A549 (cell line): ENCODE measurements around the gene FER. TPM values are rescaled to one million over a fixed set of nuclear protein-coding genes. Genes with fewer than 3 reads are reported as not detected.

ENCODE experiments used
- ATAC-seq, 2 experiments: fragments of 200-7000 bp in 1 of 2; fragments of >200 bp in 1 of 2; cut with Nextera tagmentation in 1 of 2; cut with Tn5 transposase in 1 of 2; 3 replicates each; pipeline versions ENCODE4 v1.8.0 to v1.9.1; 2018 to 2020; ENCODE audit warnings: mild to moderate bottlenecking in 1 of 2, moderate library complexity in 1 of 2
- CTCF ChIA-PET: fragments of 300-600 bp; sonication (Branson Sonifier 250); formaldehyde crosslinking; extraction: SDS; loops from one replicate; lab custom pipeline; 2021; ENCODE audit warnings: antibody characterized with exemption, inconsistent platforms; lab: Yijun Ruan, JAX
- POLR2A ChIA-PET: fragments of 350-600 bp; formaldehyde crosslinking; extraction: SDS; loops from one replicate; lab custom pipeline; 2021; ENCODE audit warnings: antibody characterized with exemption, inconsistent platforms; lab: Yijun Ruan, JAX
- DNase-seq, 2 experiments: peaks; one replicate each; pipeline versions ENCODE4 v3.0.0 to v3.0.0-alpha.2; 2011 to 2016; ENCODE audit warnings: low read depth in 1 of 2, low spot score in 1 of 2
- FAIRE-seq: peaks from 2 replicates; lab custom pipeline; 2011; peaks lifted over from hg19 to GRCh38; lab: Jason Lieb, UNC
- H3K27ac ChIP-seq, 2 experiments: fragments of >200 bp; sonication (Bioruptor Twin); formaldehyde crosslinking; 3 replicates each; pipeline ENCODE4 v1.5.1; 2016 to 2017
- H3K4me1 ChIP-seq: fragments of >200 bp; sonication (Bioruptor Twin); formaldehyde crosslinking; 3 replicates; pipeline ENCODE4 v1.6.1; 2016
- H3K4me2 ChIP-seq: fragments of >200 bp; sonication (Bioruptor Twin); formaldehyde crosslinking; 3 replicates; pipeline ENCODE4 v1.6.1; 2016
- H3K4me3 ChIP-seq: fragments of >200 bp; sonication (Bioruptor Twin); formaldehyde crosslinking; 3 replicates; pipeline ENCODE4 v1.5.1; 2016
- H3K9me3 ChIP-seq: fragments of >200 bp; sonication (Bioruptor Twin); formaldehyde crosslinking; 3 replicates; pipeline ENCODE4 v1.6.1; 2016
- BHLHE40 ChIP-seq: IDR thresholded peaks from 2 replicates; pipeline ENCODE4 v1.6.1; 2012; ENCODE audit warnings: low read depth, low read length, inconsistent platforms
- CEBPB ChIP-seq, 2 experiments: fragments of >200 bp in 1 of 2; sonication (Bioruptor Twin) in 1 of 2; formaldehyde crosslinking in 1 of 2; IDR thresholded peaks; 2 replicates each; pipeline ENCODE4 v1.6.1; 2012 to 2016
- EHF ChIP-seq: fragments of 250-450 bp; sonication (Bioruptor Pico); IDR thresholded peaks from 2 replicates; pipeline ENCODE4 v1.5.0; 2020; ENCODE audit warnings: mild to moderate bottlenecking
- EHMT2 ChIP-seq: fragments of 200-600 bp; sonication (generic); IDR thresholded peaks from 2 replicates; pipeline ENCODE4 v1.6.1; 2016; ENCODE audit warnings: antibody characterized with exemption, low read depth, mild to moderate bottlenecking, moderate library complexity
- EP300 ChIP-seq, 2 experiments: fragments of >200 bp; sonication (Bioruptor Twin); formaldehyde crosslinking; IDR thresholded peaks; 2 replicates in 1 of 2; 3 replicates in 1 of 2; pipeline ENCODE4 v1.6.1; 2016 to 2017
- FOXS1 ChIP-seq: fragments of 250-450 bp; sonication (Bioruptor Pico); IDR thresholded peaks from 2 replicates; pipeline ENCODE4 v1.5.0; 2020; ENCODE audit warnings: mild to moderate bottlenecking, moderate library complexity
- HDAC2 ChIP-seq: fragments of 200-600 bp; sonication (generic); IDR thresholded peaks from 2 replicates; pipeline ENCODE4 v1.6.1; 2016
- HEYL ChIP-seq: fragments of 250-450 bp; sonication (Bioruptor Pico); IDR thresholded peaks from 2 replicates; pipeline ENCODE4 v1.8.0; 2021; ENCODE audit warnings: mild to moderate bottlenecking, moderate library complexity
- HOXB13 ChIP-seq: fragments of 250-450 bp; sonication (Bioruptor Pico); IDR thresholded peaks from 2 replicates; pipeline ENCODE4 v1.5.0; 2020; ENCODE audit warnings: low read depth, mild to moderate bottlenecking, moderate library complexity
- JUN ChIP-seq, 2 experiments: fragments of >200 bp; sonication (Bioruptor Twin); formaldehyde crosslinking; IDR thresholded peaks; 2 replicates in 1 of 2; 3 replicates in 1 of 2; pipeline ENCODE4 v1.6.1; 2016 to 2017
- KDM5A ChIP-seq: fragments of 200-600 bp; sonication (generic); IDR thresholded peaks from 2 replicates; pipeline ENCODE4 v1.6.1; 2016; ENCODE audit warnings: antibody characterized with exemption, mild to moderate bottlenecking
- NR3C1 ChIP-seq: fragments of >200 bp; sonication (Bioruptor Twin); formaldehyde crosslinking; IDR thresholded peaks from 3 replicates; pipeline ENCODE4 v1.6.1; 2017
- PHF8 ChIP-seq: fragments of 200-600 bp; sonication (generic); IDR thresholded peaks from 2 replicates; pipeline ENCODE4 v1.6.1; 2016; ENCODE audit warnings: low read depth, mild to moderate bottlenecking, antibody characterized with exemption, moderate library complexity, borderline replicate concordance
- POLR2A ChIP-seq: IDR thresholded peaks from 2 replicates; pipeline ENCODE4 v1.6.1; 2012; ENCODE audit warnings: mild to moderate bottlenecking, low read length
- POLR2AphosphoS2 ChIP-seq: conservative IDR thresholded peaks from 2 replicates; pipeline ENCODE4 v1.6.1; 2012; ENCODE audit warnings: low read length, improper control_type of control experiment, inconsistent platforms
- RAD21 ChIP-seq, 2 experiments: fragments of >200 bp in 1 of 2; sonication (Bioruptor Twin) in 1 of 2; formaldehyde crosslinking in 1 of 2; IDR thresholded peaks in 1 of 2; conservative IDR thresholded peaks in 1 of 2; 2 replicates in 1 of 2; 3 replicates in 1 of 2; pipeline ENCODE4 v1.6.1; 2012 to 2018; ENCODE audit warnings: inconsistent platforms in 1 of 2
- RARB ChIP-seq: fragments of 250-450 bp; sonication (Bioruptor Pico); IDR thresholded peaks from 2 replicates; pipeline ENCODE4 v1.8.0; 2021; ENCODE audit warnings: mild to moderate bottlenecking, moderate library complexity
- RFX5 ChIP-seq: fragments of 450-650 bp; IDR thresholded peaks from 2 replicates; pipeline ENCODE4 v1.7.1; 2014; ENCODE audit warnings: antibody characterized with exemption, mild to moderate bottlenecking, moderate library complexity
- RNF2 ChIP-seq: fragments of 200-600 bp; sonication (generic); IDR thresholded peaks from 2 replicates; pipeline ENCODE4 v1.6.1; 2016; ENCODE audit warnings: low read depth, mild to moderate bottlenecking, antibody characterized with exemption, moderate library complexity, borderline replicate concordance
- TP53 ChIP-seq: fragments of 250-450 bp; sonication (Bioruptor Pico); IDR thresholded peaks from 2 replicates; pipeline ENCODE4 v1.5.0; 2021; ENCODE audit warnings: mild to moderate bottlenecking, moderate library complexity
- ZC3H11A ChIP-seq: fragments of 450-650 bp; IDR thresholded peaks from 2 replicates; pipeline ENCODE4 v1.6.1; 2014; ENCODE audit warnings: antibody characterized with exemption, mild to moderate bottlenecking
- ZFP36 ChIP-seq: fragments of 450-650 bp; IDR thresholded peaks from 2 replicates; pipeline ENCODE4 v1.6.1; 2014; ENCODE audit warnings: borderline replicate concordance; ENCODE audit not compliant: partially characterized antibody
- ZNF302 ChIP-seq: fragments of 250-450 bp; sonication (Bioruptor Pico); IDR thresholded peaks from 2 replicates; pipeline ENCODE4 v1.9.0; 2021; ENCODE audit warnings: inconsistent platforms, mild to moderate bottlenecking, moderate library complexity
- WGBS: methylation state at CpG from one replicate; pipeline ENCODE4 v1.1.6; 2017; ENCODE audit errors: missing lambda C conversion rate; 5-methylcytosine and 5-hydroxymethylcytosine counted together
- polyA plus RNA-seq, 4 experiments: library from polyadenylated mRNA; depleted of rRNA in 3 of 4; stranded (reverse); fragments of >200 nt; fragmentation: RNase III in 1 of 4; extraction: RNeasy Plus Mini Kit Qiagen cat#74134 plus additional on column Dnase treatment in 1 of 4; gene quantifications; 2 replicates in 3 of 4; 3 replicates in 1 of 4; pipeline ENCODE4 v1.2.3, GENCODE V29; 2011 to 2017
- TF ChIP-seq, protein P1 (sequence below): fragments of 250-450 bp; sonication (Bioruptor Pico); IDR thresholded peaks from 2 replicates; pipeline ENCODE4 v1.5.0; 2020; ENCODE audit warnings: low read depth, mild to moderate bottlenecking, moderate library complexity
- TF ChIP-seq, protein P2 (sequence below): fragments of 250-450 bp; sonication (Bioruptor Pico); IDR thresholded peaks from 2 replicates; pipeline ENCODE4 v1.5.0; 2021; ENCODE audit warnings: mild to moderate bottlenecking, moderate library complexity, borderline replicate concordance
- TF ChIP-seq, protein P3 (sequence below): IDR thresholded peaks from 2 replicates; pipeline ENCODE4 v1.6.1; 2012
- TF ChIP-seq, protein P4 (sequence below): IDR thresholded peaks from 2 replicates; pipeline ENCODE4 v1.6.1; 2012
- TF ChIP-seq, protein P5 (sequence below): fragments of >200 bp; sonication (Bioruptor Twin); formaldehyde crosslinking; IDR thresholded peaks from 3 replicates; pipeline ENCODE4 v1.5.1; 2016
- TF ChIP-seq, protein P6 (sequence below): IDR thresholded peaks from 2 replicates; pipeline ENCODE4 v1.6.1; 2012; ENCODE audit warnings: low read depth, borderline replicate concordance

FER gene
- polyA plus RNA-seq, 2 of the 4 experiments (the other 2 are of a cell fraction) = 3.6 to 12.3 TPM

GRCh38 chr5:109080481-109080880 is 332.8 kb downstream of the FER start:
- POLR2A ChIA-PET = no interaction called here
- no peak for FAIRE-seq
- CTCF ChIA-PET = no interaction called here

GRCh38 chr5:109080896-109081295 is 333.2 kb downstream of the FER start:
- Histone ChIP-seq H3K27ac (no peak overlapping the region), H3K4me2 (no peak overlapping the region), H3K4me1 (no peaks in the 10 kb centered on the region), H3K9me3 (no peaks in the 10 kb centered on the region), H3K4me3 (no peak overlapping the region)
- DNase-seq (no peak), FAIRE-seq (no peak), ATAC-seq (no peak)
- ChIA-PET CTCF (no interaction called here), POLR2A (no interaction called here)
- TF ChIP-seq POLR2A = no peak
- TF ChIP-seq ZC3H11A = no peak
- TF ChIP-seq, protein P1, sequence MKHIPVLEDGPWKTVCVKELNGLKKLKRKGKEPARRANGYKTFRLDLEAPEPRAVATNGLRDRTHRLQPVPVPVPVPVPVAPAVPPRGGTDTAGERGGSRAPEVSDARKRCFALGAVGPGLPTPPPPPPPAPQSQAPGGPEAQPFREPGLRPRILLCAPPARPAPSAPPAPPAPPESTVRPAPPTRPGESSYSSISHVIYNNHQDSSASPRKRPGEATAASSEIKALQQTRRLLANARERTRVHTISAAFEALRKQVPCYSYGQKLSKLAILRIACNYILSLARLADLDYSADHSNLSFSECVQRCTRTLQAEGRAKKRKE = no peak
- TF ChIP-seq NR3C1 = no peak
- no peak for TF ChIP-seq HDAC2
- TF ChIP-seq, protein P2, sequence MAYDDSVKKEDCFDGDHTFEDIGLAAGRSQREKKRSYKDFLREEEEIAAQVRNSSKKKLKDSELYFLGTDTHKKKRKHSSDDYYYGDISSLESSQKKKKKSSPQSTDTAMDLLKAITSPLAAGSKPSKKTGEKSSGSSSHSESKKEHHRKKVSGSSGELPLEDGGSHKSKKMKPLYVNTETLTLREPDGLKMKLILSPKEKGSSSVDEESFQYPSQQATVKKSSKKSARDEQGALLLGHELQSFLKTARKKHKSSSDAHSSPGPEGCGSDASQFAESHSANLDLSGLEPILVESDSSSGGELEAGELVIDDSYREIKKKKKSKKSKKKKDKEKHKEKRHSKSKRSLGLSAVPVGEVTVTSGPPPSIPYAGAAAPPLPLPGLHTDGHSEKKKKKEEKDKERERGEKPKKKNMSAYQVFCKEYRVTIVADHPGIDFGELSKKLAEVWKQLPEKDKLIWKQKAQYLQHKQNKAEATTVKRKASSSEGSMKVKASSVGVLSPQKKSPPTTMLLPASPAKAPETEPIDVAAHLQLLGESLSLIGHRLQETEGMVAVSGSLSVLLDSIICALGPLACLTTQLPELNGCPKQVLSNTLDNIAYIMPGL (CRISPR knock-in tag) = no peak
- TF ChIP-seq POLR2AphosphoS2 = no peak
- TF ChIP-seq TP53 (CRISPR knock-in tag) = no peak
- TF ChIP-seq FOXS1 (CRISPR knock-in tag) = no peak
- no peak for TF ChIP-seq RARB (CRISPR knock-in tag)
- TF ChIP-seq EP300 (IDR thresholded peaks at IDR 0.05) = no peak
- no peak for TF ChIP-seq RFX5
- TF ChIP-seq CEBPB (IDR thresholded peaks at IDR 0.05) = no peak
- WGBS = 67% methylated on average over 3 of the region's 3 CpGs

More at GRCh38 chr5:109080481-109080880, 332.8 kb downstream of the FER start:
- H3K4me1 ChIP-seq = no peaks in the 10 kb centered on the region
- H3K4me3 ChIP-seq = no peak overlapping the region
- ATAC-seq (no peak), DNase-seq (no peak)
- H3K4me2 ChIP-seq = no peak overlapping the region
- TF ChIP-seq HOXB13 (CRISPR knock-in tag) (no peak), CEBPB (IDR thresholded peaks at IDR 0.05) (no peak), ZNF302 (CRISPR knock-in tag) (no peak), ZFP36 (no peak), KDM5A (no peak), EHF (CRISPR knock-in tag) (no peak), JUN (IDR thresholded peaks at IDR 0.05) (no peak), HDAC2 (no peak), RARB (CRISPR knock-in tag) (no peak), RAD21 (conservative IDR thresholded peaks at IDR 0.05 in 1 of 2, IDR thresholded peaks at IDR 0.05 in 1 of 2) (no peak), HEYL (CRISPR knock-in tag) (no peak), RFX5 (no peak), BHLHE40 (no peak), RNF2 (no peak), EHMT2 (no peak), PHF8 (no peak)
- TF ChIP-seq, protein P3, sequence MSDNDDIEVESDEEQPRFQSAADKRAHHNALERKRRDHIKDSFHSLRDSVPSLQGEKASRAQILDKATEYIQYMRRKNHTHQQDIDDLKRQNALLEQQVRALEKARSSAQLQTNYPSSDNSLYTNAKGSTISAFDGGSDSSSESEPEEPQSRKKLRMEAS = no peak
- TF ChIP-seq, protein P4, sequence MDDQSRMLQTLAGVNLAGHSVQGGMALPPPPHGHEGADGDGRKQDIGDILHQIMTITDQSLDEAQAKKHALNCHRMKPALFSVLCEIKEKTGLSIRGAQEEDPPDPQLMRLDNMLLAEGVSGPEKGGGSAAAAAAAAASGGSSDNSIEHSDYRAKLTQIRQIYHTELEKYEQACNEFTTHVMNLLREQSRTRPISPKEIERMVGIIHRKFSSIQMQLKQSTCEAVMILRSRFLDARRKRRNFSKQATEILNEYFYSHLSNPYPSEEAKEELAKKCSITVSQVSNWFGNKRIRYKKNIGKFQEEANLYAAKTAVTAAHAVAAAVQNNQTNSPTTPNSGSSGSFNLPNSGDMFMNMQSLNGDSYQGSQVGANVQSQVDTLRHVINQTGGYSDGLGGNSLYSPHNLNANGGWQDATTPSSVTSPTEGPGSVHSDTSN = no peak
- TF ChIP-seq, protein P5, sequence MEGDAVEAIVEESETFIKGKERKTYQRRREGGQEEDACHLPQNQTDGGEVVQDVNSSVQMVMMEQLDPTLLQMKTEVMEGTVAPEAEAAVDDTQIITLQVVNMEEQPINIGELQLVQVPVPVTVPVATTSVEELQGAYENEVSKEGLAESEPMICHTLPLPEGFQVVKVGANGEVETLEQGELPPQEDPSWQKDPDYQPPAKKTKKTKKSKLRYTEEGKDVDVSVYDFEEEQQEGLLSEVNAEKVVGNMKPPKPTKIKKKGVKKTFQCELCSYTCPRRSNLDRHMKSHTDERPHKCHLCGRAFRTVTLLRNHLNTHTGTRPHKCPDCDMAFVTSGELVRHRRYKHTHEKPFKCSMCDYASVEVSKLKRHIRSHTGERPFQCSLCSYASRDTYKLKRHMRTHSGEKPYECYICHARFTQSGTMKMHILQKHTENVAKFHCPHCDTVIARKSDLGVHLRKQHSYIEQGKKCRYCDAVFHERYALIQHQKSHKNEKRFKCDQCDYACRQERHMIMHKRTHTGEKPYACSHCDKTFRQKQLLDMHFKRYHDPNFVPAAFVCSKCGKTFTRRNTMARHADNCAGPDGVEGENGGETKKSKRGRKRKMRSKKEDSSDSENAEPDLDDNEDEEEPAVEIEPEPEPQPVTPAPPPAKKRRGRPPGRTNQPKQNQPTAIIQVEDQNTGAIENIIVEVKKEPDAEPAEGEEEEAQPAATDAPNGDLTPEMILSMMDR = no peak
- TF ChIP-seq, protein P6, sequence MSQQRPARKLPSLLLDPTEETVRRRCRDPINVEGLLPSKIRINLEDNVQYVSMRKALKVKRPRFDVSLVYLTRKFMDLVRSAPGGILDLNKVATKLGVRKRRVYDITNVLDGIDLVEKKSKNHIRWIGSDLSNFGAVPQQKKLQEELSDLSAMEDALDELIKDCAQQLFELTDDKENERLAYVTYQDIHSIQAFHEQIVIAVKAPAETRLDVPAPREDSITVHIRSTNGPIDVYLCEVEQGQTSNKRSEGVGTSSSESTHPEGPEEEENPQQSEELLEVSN = no peak
- 77% methylated on average over 3 of the region's 3 CpGs for WGBS
- H3K27ac ChIP-seq = no peak overlapping the region
- H3K9me3 ChIP-seq = no peaks in the 10 kb centered on the region
